Measurements from ENCODE around the gene EMP1. TPM values are rescaled to one million over a fixed set of nuclear protein-coding genes. Genes with fewer than 3 reads are reported as not detected.

Gene EMP1
- total RNA-seq, 4 donors from 2014 or later = 569 to 2,226 (median 1,259) TPM

DNA sequence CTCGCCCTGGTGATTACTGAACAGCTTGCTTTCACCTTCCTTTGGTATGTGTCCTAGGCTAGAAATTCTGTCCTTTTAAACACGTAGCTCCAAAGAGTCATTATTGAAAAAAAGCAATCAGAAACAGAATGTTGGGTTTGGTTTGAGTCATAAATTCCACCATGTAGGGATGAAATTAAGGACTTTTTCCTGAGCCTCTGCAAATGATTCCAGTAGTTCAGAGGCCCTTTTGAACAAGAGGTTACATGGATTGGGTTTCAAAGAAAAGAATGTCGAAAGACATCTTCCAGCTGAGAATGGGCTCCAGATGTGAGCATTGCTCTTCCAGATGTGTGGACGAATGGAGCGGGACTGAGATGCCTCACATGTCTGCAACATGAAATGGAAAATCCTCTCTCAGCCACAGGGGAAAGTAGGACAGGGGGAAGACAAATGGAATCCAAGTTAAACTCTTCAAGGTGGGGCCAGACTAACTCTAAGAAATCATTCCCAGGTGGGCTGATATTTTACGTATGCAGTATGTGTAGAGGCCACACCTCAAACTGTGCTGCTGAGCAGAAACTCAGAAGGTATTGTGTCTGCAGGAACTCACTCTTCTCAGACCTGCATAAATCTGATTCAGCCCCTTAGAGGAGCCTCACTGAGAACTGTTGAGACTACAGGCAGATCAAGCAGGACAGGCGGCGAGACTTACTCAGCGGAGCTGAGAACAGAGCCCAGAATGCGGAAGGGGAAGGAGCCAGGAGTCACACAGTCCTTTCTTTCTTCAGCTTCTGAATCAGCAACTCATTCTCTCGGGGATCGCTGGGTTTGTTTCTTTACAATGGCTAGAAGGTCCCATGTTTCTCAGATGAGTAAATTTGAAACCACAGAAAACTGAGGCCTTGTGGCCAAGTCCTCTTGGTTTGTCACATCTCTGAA, 23.3 kb upstream of the EMP1 start:
- TF ChIP-seq EP300 (IDR thresholded peaks at IDR 0.05) (no peak), POLR2AphosphoS5 (IDR thresholded peaks at IDR 0.05) (peak in 2 of 3 donors; percentile 6 to 86), POLR2A (IDR thresholded peaks at IDR 0.05) (no peak)
- TF ChIP-seq, protein P1, sequence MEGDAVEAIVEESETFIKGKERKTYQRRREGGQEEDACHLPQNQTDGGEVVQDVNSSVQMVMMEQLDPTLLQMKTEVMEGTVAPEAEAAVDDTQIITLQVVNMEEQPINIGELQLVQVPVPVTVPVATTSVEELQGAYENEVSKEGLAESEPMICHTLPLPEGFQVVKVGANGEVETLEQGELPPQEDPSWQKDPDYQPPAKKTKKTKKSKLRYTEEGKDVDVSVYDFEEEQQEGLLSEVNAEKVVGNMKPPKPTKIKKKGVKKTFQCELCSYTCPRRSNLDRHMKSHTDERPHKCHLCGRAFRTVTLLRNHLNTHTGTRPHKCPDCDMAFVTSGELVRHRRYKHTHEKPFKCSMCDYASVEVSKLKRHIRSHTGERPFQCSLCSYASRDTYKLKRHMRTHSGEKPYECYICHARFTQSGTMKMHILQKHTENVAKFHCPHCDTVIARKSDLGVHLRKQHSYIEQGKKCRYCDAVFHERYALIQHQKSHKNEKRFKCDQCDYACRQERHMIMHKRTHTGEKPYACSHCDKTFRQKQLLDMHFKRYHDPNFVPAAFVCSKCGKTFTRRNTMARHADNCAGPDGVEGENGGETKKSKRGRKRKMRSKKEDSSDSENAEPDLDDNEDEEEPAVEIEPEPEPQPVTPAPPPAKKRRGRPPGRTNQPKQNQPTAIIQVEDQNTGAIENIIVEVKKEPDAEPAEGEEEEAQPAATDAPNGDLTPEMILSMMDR (IDR thresholded peaks at IDR 0.05) = no peak
- no peaks in the 10 kb centered on the region for H3K36me3 ChIP-seq
- DNase-seq (ENCODE audit: low spot score in 2 of 2) = peak in 1 of 2 donors; percentile 87
- H3K4me1 ChIP-seq = peaks cover 79% of the 10 kb centered on the region
- H3K4me3 ChIP-seq = no peak overlapping the region
- H3K27ac ChIP-seq = peak overlapping the region; percentile 83
- no peaks in the 10 kb centered on the region for H3K9me3 ChIP-seq
- WGBS = 33% methylated on average over 12 of the region's 12 CpGs
- no peaks in the 10 kb centered on the region for H3K27me3 ChIP-seq

DNA sequence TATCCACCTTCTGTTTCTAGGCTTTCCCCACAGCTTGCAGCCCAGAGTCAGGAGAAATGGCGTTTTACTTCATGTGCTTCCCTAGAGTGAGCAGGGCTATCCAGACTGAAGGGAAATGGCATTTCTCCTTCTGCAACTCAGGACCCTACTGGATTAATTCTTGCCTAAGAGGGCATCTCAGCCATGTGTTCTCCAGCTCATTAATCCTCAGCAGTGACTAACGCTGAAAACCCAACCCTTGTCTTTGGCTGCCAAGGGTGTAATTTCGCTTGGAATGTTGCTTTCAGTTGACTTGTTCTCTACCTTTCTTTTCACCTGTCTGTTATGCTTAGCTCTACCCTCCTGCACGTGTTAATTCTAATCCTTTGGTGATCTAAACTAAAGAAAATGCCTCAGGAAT, 21.0 kb upstream of the EMP1 start:
- WGBS = 29% methylated on average over 4 of the region's 4 CpGs
- Histone ChIP-seq H3K4me1 (peaks cover 85% of the 10 kb centered on the region), H3K9me3 (no peaks in the 10 kb centered on the region), H3K27ac (peak overlapping the region; percentile 22), H3K27me3 (no peaks in the 10 kb centered on the region), H3K36me3 (no peaks in the 10 kb centered on the region), H3K4me3 (no peak overlapping the region)
- DNase-seq (ENCODE audit: low spot score in 2 of 2) = no peak
- TF ChIP-seq, protein P1 (IDR thresholded peaks at IDR 0.05) = no peak
- TF ChIP-seq POLR2AphosphoS5 (IDR thresholded peaks at IDR 0.05) = peak in 2 of 3 donors; percentile 33 to 66
- no peak for TF ChIP-seq POLR2A (IDR thresholded peaks at IDR 0.05)
- TF ChIP-seq EP300 (IDR thresholded peaks at IDR 0.05) = no peak

DNA sequence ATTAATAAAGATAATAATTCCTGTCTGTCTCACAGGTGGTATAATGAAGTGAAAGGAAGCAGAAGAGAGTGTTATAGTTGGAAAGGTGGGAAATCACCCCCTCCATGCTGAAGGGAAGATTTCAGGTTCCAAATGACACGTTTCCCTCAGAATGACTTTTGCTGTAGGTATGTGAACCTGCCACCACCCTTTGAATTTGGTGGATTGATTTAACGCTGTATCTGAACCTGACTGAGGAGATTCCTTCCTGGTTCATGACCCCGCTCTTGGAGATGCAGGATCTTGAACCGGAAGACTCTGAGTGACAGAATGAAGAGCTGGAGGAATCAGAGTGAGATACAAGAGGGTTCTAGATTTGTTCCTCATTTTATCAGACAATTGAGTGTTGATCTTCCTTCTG, 20.3 kb upstream of the EMP1 start:
- no peak overlapping the region for H3K27ac ChIP-seq
- TF ChIP-seq, protein P1 (IDR thresholded peaks at IDR 0.05) = no peak
- TF ChIP-seq POLR2AphosphoS5 (IDR thresholded peaks at IDR 0.05) (no peak), EP300 (IDR thresholded peaks at IDR 0.05) (no peak), POLR2A (IDR thresholded peaks at IDR 0.05) (no peak)
- H3K36me3 ChIP-seq = no peaks in the 10 kb centered on the region
- H3K27me3 ChIP-seq = no peaks in the 10 kb centered on the region
- no peaks in the 10 kb centered on the region for H3K9me3 ChIP-seq
- H3K4me3 ChIP-seq = no peak overlapping the region
- 73% methylated on average over 4 of the region's 4 CpGs for WGBS
- no peak for DNase-seq (ENCODE audit: low spot score in 2 of 2)
- peaks cover 78% of the 10 kb centered on the region for H3K4me1 ChIP-seq

DNA sequence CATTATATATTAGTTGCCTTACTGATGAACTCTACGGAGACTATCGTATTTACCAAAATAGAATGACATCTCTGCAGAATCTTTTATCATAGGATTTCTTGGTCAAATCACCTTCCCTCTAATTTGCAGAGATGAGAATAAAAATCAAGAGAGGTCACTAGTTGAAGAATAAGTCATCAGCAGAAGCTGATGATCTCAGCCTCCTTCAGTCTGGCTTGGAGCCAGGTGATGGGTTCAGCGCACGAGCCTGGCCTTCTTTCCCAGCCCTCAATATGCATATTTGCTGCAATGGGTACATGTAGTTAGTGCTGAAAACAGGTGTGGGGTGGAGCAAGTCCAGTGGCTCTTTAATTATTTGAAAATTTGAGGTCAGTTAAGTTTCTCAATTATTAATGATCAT, 19.2 kb upstream of the EMP1 start:
- no peaks in the 10 kb centered on the region for H3K9me3 ChIP-seq
- no peak overlapping the region for H3K4me3 ChIP-seq
- H3K27ac ChIP-seq = no peak overlapping the region
- no peak for TF ChIP-seq POLR2A (IDR thresholded peaks at IDR 0.05)
- TF ChIP-seq, protein P1 (IDR thresholded peaks at IDR 0.05) = no peak
- no peak for TF ChIP-seq EP300 (IDR thresholded peaks at IDR 0.05)
- TF ChIP-seq POLR2AphosphoS5 (IDR thresholded peaks at IDR 0.05) = no peak
- peaks cover 66% of the 10 kb centered on the region for H3K4me1 ChIP-seq
- no peak for DNase-seq (ENCODE audit: low spot score in 2 of 2)
- 74% methylated on average over 4 of the region's 4 CpGs for WGBS
- no peaks in the 10 kb centered on the region for H3K36me3 ChIP-seq
- H3K27me3 ChIP-seq = no peaks in the 10 kb centered on the region

DNA sequence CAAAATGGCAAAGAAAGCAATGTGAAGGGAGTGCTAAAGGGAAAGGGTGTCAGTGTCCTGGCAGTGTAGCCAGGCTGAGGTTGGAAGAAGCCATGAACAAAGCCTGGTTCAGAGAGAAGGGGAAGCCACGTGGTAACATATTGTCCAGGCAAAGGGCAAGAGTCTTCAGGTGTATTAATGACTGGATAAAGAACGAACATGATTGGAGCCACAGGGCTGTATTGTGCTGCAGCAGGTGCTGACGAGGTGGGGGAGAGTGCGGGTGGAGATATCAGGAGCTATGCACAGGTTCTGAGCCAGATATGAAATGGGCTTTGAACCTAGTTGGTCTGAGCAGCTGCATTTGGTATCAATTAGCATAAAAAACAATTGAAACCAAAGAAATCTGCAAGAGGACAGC, 18.6 kb upstream of the EMP1 start:
- TF ChIP-seq, protein P1 (IDR thresholded peaks at IDR 0.05) = no peak
- no peak for TF ChIP-seq POLR2A (IDR thresholded peaks at IDR 0.05)
- no peak for TF ChIP-seq EP300 (IDR thresholded peaks at IDR 0.05)
- H3K36me3 ChIP-seq = no peaks in the 10 kb centered on the region
- H3K4me3 ChIP-seq = no peak overlapping the region
- no peak overlapping the region for H3K27ac ChIP-seq
- no peaks in the 10 kb centered on the region for H3K9me3 ChIP-seq
- WGBS = 71% methylated on average over 4 of the region's 4 CpGs
- no peak for DNase-seq (ENCODE audit: low spot score in 2 of 2)
- peaks cover 61% of the 10 kb centered on the region for H3K4me1 ChIP-seq
- no peaks in the 10 kb centered on the region for H3K27me3 ChIP-seq
